HG02840 (cell line): Measurements from ENCODE around the gene MMP2.

Experiments used
- ATAC-seq: cut with Tn5 transposase; IDR thresholded peaks from one replicate; pipeline ENCODE4 v1.9.1; 2021; ENCODE audit warnings: mild to moderate bottlenecking, moderate library complexity, moderate number of reproducible peaks; ENCODE audit not compliant: unreplicated experiment, low FRiP score

MMP2 gene

GRCh38 chr16:55508941-55509931 is 30.2 kb downstream of the MMP2 start, which contains the start of gene LPCAT2:
LPCAT2 (plus strand) TSS chr16:55509072; CDS start chr16:55509182, 110 bp downstream.
- no peak for ATAC-seq

- ATAC-seq: no peak
These were observed 31.3 kb downstream of the MMP2 start for GRCh38 chr16:55510185-55510805.

- no peak for ATAC-seq
These were observed 33.9 kb downstream of the MMP2 start for GRCh38 chr16:55512941-55513340.

GRCh38 chr16:55513616-55514015 is 34.6 kb downstream of the MMP2 start:
- no peak for ATAC-seq

GRCh38 chr16:55515111-55515510 is 36.1 kb downstream of the MMP2 start:
- ATAC-seq: no peak

GRCh38 chr16:55521792-55522191 is 42.8 kb downstream of the MMP2 start:
- no peak for ATAC-seq

- ATAC-seq: no peak
These were observed 47.4 kb downstream of the MMP2 start for GRCh38 chr16:55526441-55526840.

- ATAC-seq: no peak
These were observed 48.9 kb downstream of the MMP2 start for GRCh38 chr16:55527885-55528284.

GRCh38 chr16:55529018-55529417 is 50.0 kb downstream of the MMP2 start:
- no peak for ATAC-seq

GRCh38 chr16:55530316-55530856 is 51.4 kb downstream of the MMP2 start:
- ATAC-seq: no peak

GRCh38 chr16:55532227-55532626 is 53.2 kb downstream of the MMP2 start:
- ATAC-seq: no peak

- no peak for ATAC-seq
These were observed 55.8 kb downstream of the MMP2 start for GRCh38 chr16:55534756-55535155.

- ATAC-seq: no peak
These were observed 60.1 kb downstream of the MMP2 start for GRCh38 chr16:55539049-55539448.

GRCh38 chr16:55539488-55539887 is 60.5 kb downstream of the MMP2 start:
- ATAC-seq: no peak

GRCh38 chr16:55540221-55540620 is 61.2 kb downstream of the MMP2 start:
- no peak for ATAC-seq

- no peak for ATAC-seq
These were observed 63.6 kb downstream of the MMP2 start for GRCh38 chr16:55542459-55543082.

GRCh38 chr16:55543472-55543871 is 64.5 kb downstream of the MMP2 start:
- no peak for ATAC-seq

GRCh38 chr16:55552621-55553020 is 73.6 kb downstream of the MMP2 start:
- no peak for ATAC-seq

- ATAC-seq: no peak
These were observed 76.4 kb downstream of the MMP2 start for GRCh38 chr16:55555436-55555835.
